ENCODE results near the gene LCT. TPM values are rescaled to one million over a fixed set of nuclear protein-coding genes. Genes with fewer than 3 reads are reported as not detected.

The LCT gene
- total RNA-seq, 4 donors from 2014 or later: not detected

DNA sequence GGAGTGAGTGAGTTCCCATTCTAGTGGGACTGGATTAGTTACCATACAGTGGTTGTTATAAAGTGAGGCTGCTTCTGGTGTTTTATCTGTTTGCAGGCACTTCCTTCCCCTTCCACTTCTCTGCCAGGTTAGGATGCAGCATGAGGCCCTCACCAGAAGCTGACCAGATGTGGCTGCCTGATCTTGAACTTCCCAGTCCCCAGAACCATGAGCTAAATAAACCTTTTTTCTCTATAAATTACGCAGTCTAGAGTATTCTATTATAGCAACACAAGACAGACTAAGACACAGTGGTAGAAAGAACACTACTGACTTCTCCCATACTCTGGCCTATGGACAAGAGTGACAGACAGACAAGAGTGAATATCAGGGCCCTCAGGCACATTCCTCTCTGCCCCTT is 14.1 kb downstream of the LCT start:
- Histone ChIP-seq H3K36me3 (no peaks in the 10 kb centered on the region), H3K27ac (replicated peaks in 1 of 4) (no peak overlapping the region), H3K9me3 (peaks cover 0 to 13% (median 10%) of the 10 kb centered on the region in 4 donors), H3K4me1 (no peaks in the 10 kb centered on the region), H3K27me3 (no peaks in the 10 kb centered on the region), H3K4me3 (no peak overlapping the region)
- no peak for DNase-seq (ENCODE audit: extremely low spot score)
- intact Hi-C loops (cut with DNase I): no loop called here
- 91% methylated on average over 1 of the region's 1 CpG for WGBS
- TF ChIP-seq POLR2AphosphoS5 (IDR thresholded peaks at IDR 0.05): no peak

DNA sequence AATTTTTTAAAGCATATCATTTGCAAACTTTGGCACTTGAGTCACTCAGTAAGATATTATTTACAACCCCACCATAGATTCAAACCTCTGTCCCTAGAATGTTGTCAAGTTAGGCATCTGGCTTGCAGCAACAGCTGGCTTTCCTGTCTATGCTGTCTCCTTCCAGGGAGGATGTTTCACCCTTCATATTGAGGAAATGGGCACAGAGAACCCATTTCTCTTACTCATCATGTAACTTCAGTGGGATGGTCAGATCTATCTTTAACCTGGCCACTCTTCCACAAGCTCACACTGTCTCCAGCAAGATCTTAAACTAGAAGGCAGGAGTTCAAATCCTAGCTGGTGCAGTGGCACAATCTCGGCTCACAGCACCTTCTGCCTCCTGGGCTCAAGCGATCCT is 15.8 kb downstream of the LCT start:
- intact Hi-C loops (cut with DNase I): no loop called here
- TF ChIP-seq POLR2AphosphoS5 (IDR thresholded peaks at IDR 0.05) (no peak), EP300 (IDR thresholded peaks at IDR 0.05) (no peak), POLR2A (IDR thresholded peaks at IDR 0.05; ENCODE audit: low read depth) (no peak)
- TF ChIP-seq, protein P1, sequence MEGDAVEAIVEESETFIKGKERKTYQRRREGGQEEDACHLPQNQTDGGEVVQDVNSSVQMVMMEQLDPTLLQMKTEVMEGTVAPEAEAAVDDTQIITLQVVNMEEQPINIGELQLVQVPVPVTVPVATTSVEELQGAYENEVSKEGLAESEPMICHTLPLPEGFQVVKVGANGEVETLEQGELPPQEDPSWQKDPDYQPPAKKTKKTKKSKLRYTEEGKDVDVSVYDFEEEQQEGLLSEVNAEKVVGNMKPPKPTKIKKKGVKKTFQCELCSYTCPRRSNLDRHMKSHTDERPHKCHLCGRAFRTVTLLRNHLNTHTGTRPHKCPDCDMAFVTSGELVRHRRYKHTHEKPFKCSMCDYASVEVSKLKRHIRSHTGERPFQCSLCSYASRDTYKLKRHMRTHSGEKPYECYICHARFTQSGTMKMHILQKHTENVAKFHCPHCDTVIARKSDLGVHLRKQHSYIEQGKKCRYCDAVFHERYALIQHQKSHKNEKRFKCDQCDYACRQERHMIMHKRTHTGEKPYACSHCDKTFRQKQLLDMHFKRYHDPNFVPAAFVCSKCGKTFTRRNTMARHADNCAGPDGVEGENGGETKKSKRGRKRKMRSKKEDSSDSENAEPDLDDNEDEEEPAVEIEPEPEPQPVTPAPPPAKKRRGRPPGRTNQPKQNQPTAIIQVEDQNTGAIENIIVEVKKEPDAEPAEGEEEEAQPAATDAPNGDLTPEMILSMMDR (IDR thresholded peaks at IDR 0.05): no peak
- Histone ChIP-seq H3K4me1 (no peaks in the 10 kb centered on the region), H3K27me3 (no peaks in the 10 kb centered on the region), H3K36me3 (no peaks in the 10 kb centered on the region), H3K4me3 (no peak overlapping the region), H3K27ac (replicated peaks in 1 of 4) (no peak overlapping the region), H3K9me3 (peaks cover 0 to 13% (median 10%) of the 10 kb centered on the region in 4 donors)
- DNase-seq (ENCODE audit: extremely low spot score): no peak
- WGBS: 100% methylated on average over 2 of the region's 2 CpGs

DNA sequence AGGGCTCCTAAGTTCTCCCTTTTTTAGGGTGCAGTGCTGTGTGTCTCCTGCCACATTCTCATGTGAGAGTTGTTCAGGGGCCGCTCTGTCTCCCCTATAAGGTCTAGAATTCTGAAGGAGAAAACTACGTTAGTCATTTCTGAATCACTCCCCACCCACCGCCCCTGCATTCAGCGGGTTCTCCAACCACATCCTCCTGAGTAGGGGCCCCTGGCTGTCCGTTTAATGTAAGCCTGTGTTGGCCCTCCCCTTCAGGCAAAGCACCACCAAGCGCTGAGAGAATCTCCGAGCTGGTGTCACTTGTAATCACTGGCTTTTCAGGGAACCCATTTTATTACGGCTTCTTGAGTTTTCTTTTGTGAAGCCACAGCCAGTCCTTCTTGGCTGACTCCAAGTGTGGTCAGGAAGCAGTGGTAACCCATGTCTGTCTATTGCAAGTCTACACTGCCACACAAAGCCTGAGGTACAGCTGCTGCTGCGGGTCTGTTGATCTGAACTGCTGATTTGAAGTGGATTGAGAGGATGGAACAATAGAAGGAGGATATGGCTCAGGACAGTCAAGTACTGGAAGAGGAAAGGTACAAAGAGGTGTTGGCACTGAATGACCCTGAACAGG is 16.9 kb downstream of the LCT start:
- Histone ChIP-seq H3K4me3 (no peak overlapping the region), H3K9me3 (peaks cover 0 to 13% (median 10%) of the 10 kb centered on the region in 4 donors), H3K36me3 (no peaks in the 10 kb centered on the region), H3K27ac (replicated peaks in 1 of 4) (no peak overlapping the region), H3K4me1 (no peaks in the 10 kb centered on the region), H3K27me3 (no peaks in the 10 kb centered on the region)
- 54% methylated on average over 9 of the region's 9 CpGs for WGBS
- DNase-seq (ENCODE audit: extremely low spot score): no peak
- TF ChIP-seq POLR2A (IDR thresholded peaks at IDR 0.05; ENCODE audit: low read depth): no peak
- TF ChIP-seq, protein P1 (IDR thresholded peaks at IDR 0.05): no peak
- no peak for TF ChIP-seq POLR2AphosphoS5 (IDR thresholded peaks at IDR 0.05)
- no peak for TF ChIP-seq EP300 (IDR thresholded peaks at IDR 0.05)
- intact Hi-C loops (cut with DNase I): no loop called here

DNA sequence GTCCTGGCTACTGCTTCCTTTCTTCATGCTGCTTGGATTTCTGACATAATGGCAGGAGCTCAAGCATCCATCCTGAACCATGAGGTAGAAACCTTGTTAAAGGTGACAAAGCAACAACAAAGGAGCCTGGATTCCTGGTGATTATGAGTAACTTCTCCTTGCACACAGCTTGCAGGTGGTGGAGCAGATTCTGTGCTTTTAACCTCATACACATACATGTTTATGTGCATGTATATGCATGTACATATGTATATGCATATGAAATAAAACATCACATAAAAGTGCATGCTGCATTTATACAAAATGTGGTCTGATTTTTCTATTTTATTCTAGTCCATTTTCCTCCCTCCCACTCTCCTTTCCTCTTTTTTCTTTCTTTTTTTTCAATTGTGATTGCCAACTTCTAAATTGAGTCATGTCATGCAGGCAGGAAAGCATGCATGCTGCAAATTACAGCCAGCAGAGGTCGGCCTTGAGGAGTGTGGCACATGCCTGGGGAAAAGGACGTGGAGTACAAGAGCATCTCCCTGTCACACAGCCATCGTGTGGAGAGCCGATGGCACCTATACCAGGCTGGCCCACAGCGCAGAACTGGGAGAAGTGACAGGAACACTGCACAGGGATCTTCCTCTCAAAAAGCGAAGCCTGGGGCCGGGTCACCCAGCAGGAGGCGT is 17.9 kb downstream of the LCT start:
- H3K36me3 ChIP-seq: no peaks in the 10 kb centered on the region
- WGBS: 74% methylated on average over 8 of the region's 8 CpGs
- no peaks in the 10 kb centered on the region for H3K27me3 ChIP-seq
- peaks cover 0 to 13% (median 10%) of the 10 kb centered on the region in 4 donors for H3K9me3 ChIP-seq
- intact Hi-C loops (cut with DNase I): no loop called here
- TF ChIP-seq POLR2AphosphoS5 (IDR thresholded peaks at IDR 0.05) (no peak), EP300 (IDR thresholded peaks at IDR 0.05) (no peak), POLR2A (IDR thresholded peaks at IDR 0.05; ENCODE audit: low read depth) (no peak)
- TF ChIP-seq, protein P1 (IDR thresholded peaks at IDR 0.05): no peak
- no peak for DNase-seq (ENCODE audit: extremely low spot score)
- H3K27ac ChIP-seq (replicated peaks in 1 of 4): no peak overlapping the region
- H3K4me3 ChIP-seq: no peak overlapping the region
- H3K4me1 ChIP-seq: no peaks in the 10 kb centered on the region

DNA sequence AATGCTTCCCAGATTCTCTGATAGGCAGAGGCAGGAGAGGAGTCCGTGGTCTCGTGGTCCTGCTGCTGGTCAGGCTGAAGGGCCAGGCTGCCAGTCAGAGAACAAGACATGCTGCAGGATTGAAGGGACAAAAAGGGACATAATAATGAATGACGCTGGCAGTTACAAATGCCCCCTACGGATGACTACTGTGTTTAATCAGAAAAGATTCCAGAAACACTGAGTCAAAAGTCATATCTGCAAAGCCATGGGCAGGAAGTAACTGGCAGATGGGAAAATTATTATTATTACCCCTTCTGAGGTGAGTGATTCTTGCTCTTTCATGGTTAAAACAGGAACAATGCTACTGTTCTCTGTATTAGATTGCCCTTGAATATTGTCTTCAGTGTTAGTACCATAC is 19.0 kb downstream of the LCT start:
- Histone ChIP-seq H3K36me3 (no peaks in the 10 kb centered on the region), H3K27ac (replicated peaks in 1 of 4) (no peak overlapping the region), H3K9me3 (peaks cover 0 to 8% (median 6%) of the 10 kb centered on the region in 4 donors), H3K27me3 (no peaks in the 10 kb centered on the region), H3K4me1 (no peaks in the 10 kb centered on the region), H3K4me3 (no peak overlapping the region)
- TF ChIP-seq POLR2AphosphoS5 (IDR thresholded peaks at IDR 0.05) (no peak), EP300 (IDR thresholded peaks at IDR 0.05) (no peak), POLR2A (IDR thresholded peaks at IDR 0.05; ENCODE audit: low read depth) (no peak)
- TF ChIP-seq, protein P1 (IDR thresholded peaks at IDR 0.05): no peak
- no peak for DNase-seq (ENCODE audit: extremely low spot score)
- intact Hi-C loops (cut with DNase I): no loop called here
- WGBS: 84% methylated on average over 4 of the region's 4 CpGs

All from esophagus muscularis mucosa (tissue), 4 donors.